T-helper 1 cell (primary cell): Measurements from ENCODE around the gene WDR7.
A peak's percentile ranks its signal among the peaks of the same experiment; 100 is the strongest.

Experiments
- DNase-seq, 5 donors: peaks; one replicate each; pipeline ENCODE4 v3.0.0-alpha.2; 2012 to 2020

The WDR7 gene

GRCh38 chr18:56947236-56947635 is 296.1 kb downstream of the WDR7 start:
- DNase-seq: no peak

GRCh38 chr18:56952026-56952425 is 300.9 kb downstream of the WDR7 start:
- DNase-seq: no peak

DNA sequence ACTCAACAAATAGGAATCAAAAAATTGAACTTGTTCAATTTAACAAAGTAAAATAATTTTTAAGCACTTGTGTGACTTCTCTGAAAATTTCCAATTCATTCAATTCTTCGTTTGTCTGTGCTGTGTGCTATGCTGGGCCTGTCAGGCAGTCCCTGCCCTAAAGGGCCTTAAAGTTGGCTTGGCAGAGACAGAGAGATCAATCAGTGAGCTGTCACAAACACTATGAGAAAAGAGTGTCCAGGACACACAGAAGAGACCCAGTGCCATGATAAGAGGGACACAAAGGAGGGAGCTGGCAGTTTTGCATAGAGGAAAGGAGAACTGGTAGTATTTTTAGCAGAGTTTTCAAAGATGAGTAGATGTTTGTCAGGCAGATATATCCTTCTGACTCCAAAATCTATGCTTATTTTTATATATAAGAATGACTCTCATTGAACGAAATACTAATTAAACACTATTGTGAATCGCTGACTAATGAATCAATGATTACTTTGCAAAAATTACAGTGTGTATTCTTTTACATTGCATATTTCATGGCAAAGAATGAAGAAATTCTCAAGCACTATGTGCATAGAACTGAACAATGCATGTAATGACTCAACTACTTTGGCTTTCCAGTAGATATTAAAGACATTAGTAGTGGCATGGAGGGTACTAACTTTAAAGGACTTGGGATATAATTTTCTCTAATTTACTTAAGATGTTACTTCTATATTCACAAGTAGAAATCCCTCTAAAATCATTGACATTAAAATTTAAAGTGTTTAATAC is 302.5 kb downstream of the WDR7 start:
- DNase-seq: no peak

DNA sequence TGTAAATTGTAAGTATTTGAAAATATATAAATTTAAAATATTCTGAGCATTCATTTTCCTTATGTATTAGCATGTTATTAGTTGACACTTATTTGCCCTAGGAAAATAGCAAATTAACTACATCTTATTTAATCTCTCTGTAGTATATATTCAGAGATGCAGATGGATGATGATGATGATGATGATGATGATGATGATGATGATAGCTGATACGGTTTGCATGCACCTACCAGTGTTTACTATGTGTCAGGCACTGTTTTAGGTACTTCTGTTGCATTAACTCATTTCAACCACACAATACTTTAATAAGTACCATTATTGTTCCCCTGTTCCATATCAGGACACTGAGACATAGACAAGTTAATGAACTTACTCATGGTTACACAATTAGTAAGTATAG is 304.3 kb downstream of the WDR7 start:
- no peak for DNase-seq

GRCh38 chr18:56959120-56959519 is 308.0 kb downstream of the WDR7 start:
- DNase-seq: no peak

- no peak for DNase-seq
Measured at GRCh38 chr18:56962322-56962721, 311.2 kb downstream of the WDR7 start.

- no peak for DNase-seq
Measured at GRCh38 chr18:56967035-56967434, 315.9 kb downstream of the WDR7 start.

- DNase-seq: no peak
Measured at GRCh38 chr18:56973487-56973886, 322.3 kb downstream of the WDR7 start.

- DNase-seq: no peak
Measured at GRCh38 chr18:56974141-56974540, 323.0 kb downstream of the WDR7 start.

DNA sequence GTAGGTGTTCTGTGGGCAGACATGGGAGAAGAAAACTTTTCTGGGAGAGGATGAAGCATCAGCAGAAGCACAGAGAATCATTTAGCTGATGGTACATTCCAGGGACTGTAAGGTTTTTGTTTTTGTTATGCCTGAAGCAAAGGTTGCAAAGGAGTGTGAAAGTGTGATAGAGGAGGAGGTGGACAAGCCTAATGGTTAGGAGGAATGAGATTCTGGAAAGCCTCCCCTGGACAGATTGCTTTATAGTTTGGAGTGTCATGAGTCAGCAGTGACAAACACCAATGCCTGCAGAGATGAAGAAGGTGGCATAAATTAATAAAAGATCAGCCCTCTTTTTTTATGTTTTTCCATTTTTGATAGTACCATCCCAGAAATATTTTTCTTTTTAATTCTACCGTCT is 324.1 kb downstream of the WDR7 start:
- DNase-seq: no peak

- no peak for DNase-seq
Measured at GRCh38 chr18:56977309-56977708, 326.1 kb downstream of the WDR7 start.

GRCh38 chr18:56977771-56978170 is 326.6 kb downstream of the WDR7 start:
- DNase-seq: no peak

DNA sequence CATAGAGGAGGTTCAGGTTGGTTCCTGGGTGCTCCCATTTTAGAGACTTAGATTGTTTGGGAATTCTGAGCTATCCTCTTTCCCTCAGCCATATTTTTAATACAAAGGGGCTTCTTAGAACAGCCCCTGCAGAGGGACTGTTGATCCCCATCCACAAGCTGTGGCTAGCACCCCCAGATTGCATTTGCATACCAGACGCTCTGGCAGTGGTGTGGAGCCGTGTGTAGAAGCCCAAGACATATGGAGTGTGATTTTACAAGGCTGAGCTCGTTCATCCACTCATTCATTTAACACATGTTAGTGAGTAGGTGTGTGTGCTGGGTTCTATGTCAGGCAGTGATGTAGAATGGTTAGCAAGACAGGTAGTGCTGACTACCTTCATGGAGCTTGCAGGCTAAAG is 329.0 kb downstream of the WDR7 start:
- DNase-seq: no peak

- no peak for DNase-seq
Measured at GRCh38 chr18:56982766-56983165, 331.6 kb downstream of the WDR7 start.

GRCh38 chr18:56983275-56983992 is 332.3 kb downstream of the WDR7 start:
- no peak for DNase-seq

DNA sequence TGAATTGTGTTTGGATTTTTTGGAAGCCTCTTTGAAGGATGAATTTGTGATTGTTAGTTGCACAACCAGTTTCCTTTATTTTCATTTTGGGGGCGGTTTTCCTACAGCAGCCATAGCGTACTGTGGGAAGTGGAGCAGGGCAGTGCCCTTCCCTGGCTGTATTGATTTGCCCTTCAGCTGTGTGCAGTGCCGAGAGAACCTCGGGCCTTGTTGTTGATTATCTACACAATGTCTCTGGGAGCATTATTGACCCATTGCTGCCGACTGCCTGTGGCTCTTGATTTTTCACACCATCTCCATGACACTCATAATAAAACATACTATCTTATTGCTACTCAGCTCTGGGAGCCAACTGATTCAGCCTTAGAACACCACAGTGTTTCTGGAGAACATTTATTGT is 333.6 kb downstream of the WDR7 start:
- DNase-seq: no peak

DNA sequence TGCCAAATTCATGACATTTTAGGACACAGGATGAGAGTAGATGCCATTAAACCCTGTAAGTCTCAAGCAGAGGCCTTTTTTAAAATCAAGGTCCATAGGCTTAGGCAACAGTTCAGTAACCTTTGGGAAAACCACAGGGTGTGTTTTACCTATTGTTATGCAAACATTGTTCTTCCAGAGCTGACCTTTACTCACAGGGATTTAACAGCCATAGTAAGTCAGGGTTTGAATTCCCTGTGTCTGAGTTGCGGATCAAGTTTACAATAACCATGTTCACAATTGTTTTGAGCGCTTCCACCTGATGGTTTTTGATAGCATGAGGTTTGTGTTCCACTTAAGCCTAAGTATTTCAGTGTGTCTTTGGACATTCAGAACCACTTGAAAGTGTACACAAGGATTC is 335.7 kb downstream of the WDR7 start:
- no peak for DNase-seq

GRCh38 chr18:56987236-56987635 is 336.1 kb downstream of the WDR7 start:
- no peak for DNase-seq

DNA sequence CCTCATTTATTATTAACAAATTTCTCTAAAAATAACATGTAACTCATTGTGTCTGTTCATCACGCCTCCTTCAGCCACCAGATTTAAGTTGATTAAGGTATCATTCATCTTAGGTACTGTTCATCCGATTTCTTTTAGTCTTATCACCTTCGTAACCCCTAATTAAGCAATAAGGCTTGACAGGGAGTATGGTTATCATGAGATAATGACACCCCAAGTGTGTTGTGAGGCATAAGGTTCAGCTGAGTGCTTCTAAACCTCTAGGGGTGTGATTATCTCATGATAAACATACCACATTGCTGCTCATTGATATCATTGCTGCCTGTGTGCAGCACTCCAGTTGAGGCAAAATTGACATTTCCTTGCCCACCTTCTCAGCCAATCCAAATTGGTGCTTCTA is 336.9 kb downstream of the WDR7 start:
- DNase-seq: no peak

- DNase-seq: no peak
Measured at GRCh38 chr18:56990678-56991077, 339.5 kb downstream of the WDR7 start.

DNA sequence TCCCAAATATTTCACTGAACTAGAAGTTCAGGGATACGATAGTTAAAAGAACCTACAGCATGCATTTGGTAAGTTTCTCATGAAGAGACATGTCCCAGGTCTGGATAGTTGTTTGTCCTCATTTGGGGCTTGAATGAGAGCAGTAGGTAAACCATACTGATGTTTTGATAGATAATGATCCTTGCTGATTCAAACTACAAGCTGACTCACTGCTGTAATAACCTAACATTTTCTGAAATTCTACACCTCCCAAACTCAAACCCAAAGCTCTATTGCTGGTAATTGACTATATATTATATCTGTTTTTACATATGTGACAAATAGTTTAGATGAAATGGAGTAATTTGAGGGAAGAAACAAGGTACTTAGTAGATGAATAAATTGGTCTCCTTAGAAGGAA is 341.6 kb downstream of the WDR7 start:
- peak in 1 of 5 donors; percentile 40 for DNase-seq

GRCh38 chr18:56995579-56996188 is 344.5 kb downstream of the WDR7 start:
- no peak for DNase-seq

DNA sequence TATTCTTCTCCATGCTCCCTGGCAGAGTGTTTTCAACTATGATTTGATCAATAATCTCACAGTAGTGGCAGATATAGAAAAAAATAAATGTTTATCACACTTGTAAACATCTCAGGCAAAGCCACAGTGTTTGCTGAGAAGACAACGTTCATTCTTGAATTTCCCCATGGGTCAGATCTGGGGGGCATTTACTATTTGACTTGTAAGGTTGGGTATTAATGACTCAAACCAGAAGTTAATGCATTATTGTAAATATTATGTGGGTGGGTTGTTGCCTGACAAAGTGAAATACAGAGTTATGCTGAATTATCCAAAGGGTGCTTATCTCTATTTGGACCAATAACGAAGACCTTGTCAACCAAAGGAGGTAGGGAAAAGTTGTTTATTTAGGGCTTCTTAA is 346.0 kb downstream of the WDR7 start:
- DNase-seq: no peak

DNA sequence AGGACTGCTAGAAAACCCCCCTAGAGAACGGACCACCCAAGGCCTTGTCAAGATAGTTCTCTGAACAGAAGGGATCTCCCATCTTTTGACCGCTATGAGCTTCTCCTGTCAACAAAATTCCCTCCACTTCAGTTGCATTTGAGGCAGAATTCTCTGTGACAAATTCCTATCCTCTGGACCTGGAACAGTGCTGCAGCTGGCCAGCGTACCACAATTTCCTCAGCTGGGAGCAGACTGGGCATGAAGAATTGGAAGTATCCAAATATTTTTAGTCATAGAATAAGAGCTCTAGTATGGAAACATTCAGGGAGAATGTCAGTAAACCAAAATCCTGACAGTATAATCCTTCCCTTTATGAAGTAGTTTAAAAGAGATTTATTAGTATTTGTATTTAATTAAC is 348.7 kb downstream of the WDR7 start:
- DNase-seq: no peak
